ENCODE results near the gene DDX59. TPM values are rescaled to one million over a fixed set of nuclear protein-coding genes. Genes with fewer than 3 reads are reported as not detected.
A peak's percentile ranks its signal among the peaks of the same experiment; 100 is the strongest.

DDX59 gene
- total RNA-seq, 1 donor from 2014 or later = 23.9 TPM

- no peak for DNase-seq (ENCODE audit: extremely low spot score, unreplicated experiment)
- H3K4me1 Mint-ChIP-seq (ENCODE audit: unreplicated experiment) = peaks cover 40% of the 10 kb centered on the region
- H3K9me3 Mint-ChIP-seq (ENCODE audit: unreplicated experiment) = no peaks in the 10 kb centered on the region
- TF ChIP-seq, protein P1, sequence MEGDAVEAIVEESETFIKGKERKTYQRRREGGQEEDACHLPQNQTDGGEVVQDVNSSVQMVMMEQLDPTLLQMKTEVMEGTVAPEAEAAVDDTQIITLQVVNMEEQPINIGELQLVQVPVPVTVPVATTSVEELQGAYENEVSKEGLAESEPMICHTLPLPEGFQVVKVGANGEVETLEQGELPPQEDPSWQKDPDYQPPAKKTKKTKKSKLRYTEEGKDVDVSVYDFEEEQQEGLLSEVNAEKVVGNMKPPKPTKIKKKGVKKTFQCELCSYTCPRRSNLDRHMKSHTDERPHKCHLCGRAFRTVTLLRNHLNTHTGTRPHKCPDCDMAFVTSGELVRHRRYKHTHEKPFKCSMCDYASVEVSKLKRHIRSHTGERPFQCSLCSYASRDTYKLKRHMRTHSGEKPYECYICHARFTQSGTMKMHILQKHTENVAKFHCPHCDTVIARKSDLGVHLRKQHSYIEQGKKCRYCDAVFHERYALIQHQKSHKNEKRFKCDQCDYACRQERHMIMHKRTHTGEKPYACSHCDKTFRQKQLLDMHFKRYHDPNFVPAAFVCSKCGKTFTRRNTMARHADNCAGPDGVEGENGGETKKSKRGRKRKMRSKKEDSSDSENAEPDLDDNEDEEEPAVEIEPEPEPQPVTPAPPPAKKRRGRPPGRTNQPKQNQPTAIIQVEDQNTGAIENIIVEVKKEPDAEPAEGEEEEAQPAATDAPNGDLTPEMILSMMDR (IDR thresholded peaks at IDR 0.05) = no peak
- H3K4me3 Mint-ChIP-seq (ENCODE audit: unreplicated experiment) = no peak overlapping the region
- peak overlapping the region; percentile 99 for H3K27ac Mint-ChIP-seq (ENCODE audit: unreplicated experiment)
- H3K36me3 Mint-ChIP-seq (ENCODE audit: unreplicated experiment) = no peaks in the 10 kb centered on the region
- H3K27me3 Mint-ChIP-seq (ENCODE audit: unreplicated experiment) = no peaks in the 10 kb centered on the region
Observed at GRCh38 chr1:200671235-200671786, 1.6 kb upstream of the DDX59 start.

DNA sequence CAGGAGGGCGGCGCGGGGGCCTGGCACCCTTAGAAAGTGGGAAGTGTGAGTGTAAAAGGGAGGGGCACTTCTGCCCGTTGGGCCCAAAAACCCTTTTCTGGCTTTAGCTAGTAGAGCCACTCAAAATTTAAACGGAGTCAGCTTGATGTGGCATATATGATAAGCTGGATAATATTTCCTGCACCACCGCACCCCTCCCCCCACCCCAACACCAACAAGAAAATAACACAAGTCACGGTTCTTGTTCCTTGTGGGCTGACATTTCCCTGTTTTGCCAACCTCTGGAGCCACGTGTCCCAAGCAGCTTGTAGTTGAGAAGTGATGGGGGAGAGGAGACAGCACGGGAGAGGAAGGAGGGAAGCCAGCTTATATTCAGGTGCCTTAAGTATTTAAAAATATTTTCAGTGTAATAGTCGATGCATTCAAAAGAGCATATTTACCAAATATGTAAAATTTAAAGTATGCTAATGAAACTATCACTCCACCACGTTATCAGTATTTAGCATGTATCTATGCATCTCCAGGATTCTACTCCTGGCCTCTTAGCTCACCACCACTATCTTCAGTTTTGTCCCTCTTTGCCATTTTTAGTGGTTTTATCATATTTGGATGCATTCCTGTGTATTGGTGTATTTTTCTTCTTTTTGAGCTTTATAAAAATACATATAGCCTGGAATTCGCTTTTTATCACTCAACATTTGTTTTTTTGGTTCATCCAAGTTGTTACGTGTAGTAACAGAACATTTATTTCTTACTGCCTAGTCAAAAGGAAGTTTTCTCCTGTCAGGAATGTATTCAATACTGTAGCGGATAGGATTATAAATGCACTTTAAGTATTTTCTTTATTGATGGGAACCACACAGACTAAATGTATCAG, 773 bp upstream of the DDX59 start:
- no peaks in the 10 kb centered on the region for H3K27me3 Mint-ChIP-seq (ENCODE audit: unreplicated experiment)
- peaks cover 49% of the 10 kb centered on the region for H3K4me1 Mint-ChIP-seq (ENCODE audit: unreplicated experiment)
- DNase-seq (ENCODE audit: extremely low spot score, unreplicated experiment) = no peak
- TF ChIP-seq, protein P1 (IDR thresholded peaks at IDR 0.05) = no peak
- H3K36me3 Mint-ChIP-seq (ENCODE audit: unreplicated experiment) = peaks cover 5% of the 10 kb centered on the region
- H3K4me3 Mint-ChIP-seq (ENCODE audit: unreplicated experiment) = peak overlapping the region; percentile 89
- no peaks in the 10 kb centered on the region for H3K9me3 Mint-ChIP-seq (ENCODE audit: unreplicated experiment)
- peak overlapping the region; percentile 99 for H3K27ac Mint-ChIP-seq (ENCODE audit: unreplicated experiment)

- H3K27ac Mint-ChIP-seq (ENCODE audit: unreplicated experiment) = peak overlapping the region; percentile 85
- H3K9me3 Mint-ChIP-seq (ENCODE audit: unreplicated experiment) = no peaks in the 10 kb centered on the region
- DNase-seq (ENCODE audit: extremely low spot score, unreplicated experiment) = no peak
- H3K4me1 Mint-ChIP-seq (ENCODE audit: unreplicated experiment) = peaks cover 41% of the 10 kb centered on the region
- TF ChIP-seq, protein P1 (IDR thresholded peaks at IDR 0.05) = no peak
- peak overlapping the region; percentile 80 for H3K4me3 Mint-ChIP-seq (ENCODE audit: unreplicated experiment)
- no peaks in the 10 kb centered on the region for H3K27me3 Mint-ChIP-seq (ENCODE audit: unreplicated experiment)
- H3K36me3 Mint-ChIP-seq (ENCODE audit: unreplicated experiment) = peaks cover 18% of the 10 kb centered on the region
Observed at GRCh38 chr1:200668514-200669313, 993 bp downstream of the DDX59 start.

DNA sequence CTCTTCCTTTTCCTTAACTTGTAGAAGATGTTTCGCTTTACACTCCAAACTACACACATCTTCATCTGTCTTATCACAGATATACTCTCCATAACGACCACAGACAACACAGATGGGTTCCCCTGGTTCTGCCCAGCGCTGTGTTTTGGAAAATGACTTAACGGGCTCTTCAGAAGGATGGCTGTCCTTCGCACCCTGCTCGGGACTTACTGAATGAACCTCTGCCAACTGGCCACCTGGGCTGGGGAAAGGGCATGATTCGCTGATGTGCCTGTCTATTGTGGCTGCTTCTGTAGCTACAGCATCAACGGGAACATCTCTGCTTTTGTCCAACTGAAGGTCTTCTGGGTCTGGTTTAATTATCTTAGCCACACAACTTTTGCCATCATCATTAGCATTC, 3.4 kb downstream of the DDX59 start:
- Mint-ChIP-seq H3K36me3 (ENCODE audit: unreplicated experiment) (peaks cover 34% of the 10 kb centered on the region), H3K27ac (ENCODE audit: unreplicated experiment) (peak overlapping the region; percentile 23), H3K27me3 (ENCODE audit: unreplicated experiment) (no peaks in the 10 kb centered on the region), H3K4me1 (ENCODE audit: unreplicated experiment) (peaks cover 40% of the 10 kb centered on the region), H3K4me3 (ENCODE audit: unreplicated experiment) (no peak overlapping the region), H3K9me3 (ENCODE audit: unreplicated experiment) (no peaks in the 10 kb centered on the region)
- no peak for DNase-seq (ENCODE audit: extremely low spot score, unreplicated experiment)
- TF ChIP-seq, protein P1 (IDR thresholded peaks at IDR 0.05) = no peak
